OCI-LY7 (cell line): ENCODE measurements around the gene NTM. TPM values are rescaled to one million over a fixed set of nuclear protein-coding genes. Genes with fewer than 3 reads are reported as not detected.

ENCODE experiments used
- BruUV-seq: library from RNA; stranded (reverse); fragments of 400-500 nt; replicated peaks from 2 replicates; lab custom pipeline; 2021; lab: Mats Ljungman, UMichigan
- CTCF ChIA-PET: fragments of 300-600 bp; sonication (Branson Sonifier 250); formaldehyde crosslinking; loops from one replicate; lab custom pipeline; 2022; ENCODE audit warnings: antibody characterized with exemption; ENCODE audit not compliant: unreplicated experiment; lab: Charles Lee
- POLR2A ChIA-PET: fragments of 300-600 bp; sonication (Branson Sonifier 250); formaldehyde crosslinking; loops from one replicate; lab custom pipeline; 2022; ENCODE audit warnings: antibody characterized with exemption; lab: Charles Lee
- DNase-seq: peaks from one replicate; pipeline ENCODE4 v3.0.0-alpha.2; 2015; ENCODE audit warnings: low spot score
- H2AFZ ChIP-seq: fragments of 200-600 bp; sonication (generic), shearing (Covaris generic); 2 replicates; pipeline ENCODE4 v1.6.1; 2014; ENCODE audit warnings: mild to moderate bottlenecking, antibody characterized with exemption, low read length, moderate library complexity
- H3K27ac ChIP-seq: fragments of 200-600 bp; sonication (generic); 2 replicates; pipeline ENCODE4 v1.5.1; 2014; ENCODE audit warnings: mixed run types, low read depth, mild to moderate bottlenecking, moderate library complexity, low read length, inconsistent platforms; ENCODE audit not compliant: poor library complexity, severe bottlenecking
- H3K36me3 ChIP-seq: fragments of 200-600 bp; sonication (generic); 2 replicates; pipeline ENCODE4 v1.6.1; 2014; ENCODE audit warnings: mild to moderate bottlenecking, antibody characterized with exemption, low read length, moderate library complexity, mixed read lengths; ENCODE audit not compliant: insufficient read depth
- H3K4me1 ChIP-seq: fragments of 200-600 bp; sonication (generic); 2 replicates; pipeline ENCODE4 v1.5.1; 2014; ENCODE audit warnings: mild to moderate bottlenecking, low read length; ENCODE audit not compliant: insufficient read depth, poor library complexity, severe bottlenecking
- H3K4me2 ChIP-seq: fragments of 200-600 bp; sonication (generic); 2 replicates; pipeline ENCODE4 v1.6.1; 2014; ENCODE audit warnings: mild to moderate bottlenecking, low read length
- H3K4me3 ChIP-seq: fragments of 200-600 bp; sonication (generic); 2 replicates; pipeline ENCODE4 v1.5.1; 2014; ENCODE audit warnings: mild to moderate bottlenecking, low read depth, low read length; ENCODE audit not compliant: poor library complexity, severe bottlenecking
- H3K79me2 ChIP-seq: fragments of 200-600 bp; sonication (generic); 2 replicates; pipeline ENCODE4 v1.6.1; 2016; ENCODE audit warnings: low read depth, mild to moderate bottlenecking, low read length, moderate library complexity, mixed read lengths; ENCODE audit not compliant: insufficient read depth
- H3K9me2 ChIP-seq: fragments of 200-600 bp; sonication (generic); 2 replicates; pipeline ENCODE4 v1.6.1; 2016; ENCODE audit warnings: mild to moderate bottlenecking, low read length, mixed read lengths; ENCODE audit not compliant: insufficient read depth
- H3K9me3 ChIP-seq: fragments of 200-600 bp; sonication (generic); 2 replicates; pipeline ENCODE4 v1.6.1; 2014; ENCODE audit warnings: mild to moderate bottlenecking, mixed run types, low read length, mixed read lengths
- H4K20me1 ChIP-seq: fragments of 200-600 bp; sonication (generic); 2 replicates; pipeline ENCODE4 v1.6.1; 2014; ENCODE audit warnings: mild to moderate bottlenecking, antibody characterized with exemption, low read length, moderate library complexity, mixed read lengths; ENCODE audit not compliant: insufficient read depth
- CTCF ChIP-seq: fragments of 200-600 bp; sonication (generic); conservative IDR thresholded peaks from 2 replicates; pipeline ENCODE4 v1.5.1; 2014; ENCODE audit warnings: mild to moderate bottlenecking, antibody characterized with exemption, low read length, moderate library complexity, mixed read lengths
- EZH2phosphoT487 ChIP-seq: fragments of 200-600 bp; sonication (generic); IDR thresholded peaks from 2 replicates; pipeline ENCODE4 v1.6.1; 2018; ENCODE audit warnings: low read depth, borderline replicate concordance, mild to moderate bottlenecking, mixed run types, antibody characterized with exemption, low read length, moderate library complexity, mixed read lengths
- intact Hi-C: fragments of 100-400 bp; cut with micrococcal nuclease; formaldehyde crosslinking; loops from one replicate; pipeline ENCODE4 v1.10.0; 2022; ENCODE audit not compliant: unreplicated experiment
- total RNA-seq, 2 experiments: library from RNA; depleted of rRNA in 1 of 2; stranded (reverse); fragments of >200 nt in 1 of 2; shearing (Covaris generic) in 1 of 2; gene quantifications; 2 replicates each; pipeline ENCODE4 v1.2.3, GENCODE V29; 2014 to 2022

Gene NTM
- total RNA-seq, 2 experiments from 2014 or later = not detected

- CTCF ChIA-PET = no interaction called here
- Histone ChIP-seq H4K20me1 (no peaks in the 10 kb centered on the region), H3K4me3 (no peak overlapping the region), H3K9me3 (no peaks in the 10 kb centered on the region), H3K9me2 (no peaks in the 10 kb centered on the region), H3K4me2 (no peak overlapping the region), H2AFZ (no peak overlapping the region), H3K4me1 (no peaks in the 10 kb centered on the region), H3K36me3 (no peaks in the 10 kb centered on the region), H3K27ac (no peak overlapping the region), H3K79me2 (no peaks in the 10 kb centered on the region)
- POLR2A ChIA-PET = interaction anchor here (0.5 kb wide), 1 partner anchor 814 kb away, joined by 3 read pairs; no protein-coding TSS in a partner anchor
- TF ChIP-seq EZH2phosphoT487 (no peak), CTCF (no peak)
- BruUV-seq = no TSS peak
- DNase-seq = no peak
- intact Hi-C loops = no loop called here
Observed at GRCh38 chr11:132037467-132037862, 667.0 kb downstream of the NTM start.

GRCh38 chr11:132037956-132038355 is 667.5 kb downstream of the NTM start:
- Histone ChIP-seq H3K4me1 (no peaks in the 10 kb centered on the region), H3K79me2 (no peaks in the 10 kb centered on the region), H2AFZ (no peak overlapping the region), H3K9me2 (no peaks in the 10 kb centered on the region), H3K4me3 (no peak overlapping the region), H4K20me1 (no peaks in the 10 kb centered on the region), H3K4me2 (no peak overlapping the region), H3K9me3 (no peaks in the 10 kb centered on the region), H3K36me3 (no peaks in the 10 kb centered on the region), H3K27ac (no peak overlapping the region)
- DNase-seq = no peak
- BruUV-seq = no TSS peak
- CTCF ChIA-PET = no interaction called here
- POLR2A ChIA-PET = no interaction called here
- intact Hi-C loops = no loop called here
- TF ChIP-seq CTCF = no peak
- TF ChIP-seq EZH2phosphoT487 = no peak

GRCh38 chr11:132039521-132039920 is 669.1 kb downstream of the NTM start:
- Histone ChIP-seq H3K9me3 (no peaks in the 10 kb centered on the region), H3K9me2 (no peaks in the 10 kb centered on the region), H3K4me3 (no peak overlapping the region), H3K36me3 (no peaks in the 10 kb centered on the region), H2AFZ (no peak overlapping the region), H3K27ac (no peak overlapping the region), H3K4me1 (no peaks in the 10 kb centered on the region), H3K79me2 (no peaks in the 10 kb centered on the region), H4K20me1 (no peaks in the 10 kb centered on the region), H3K4me2 (no peak overlapping the region)
- CTCF ChIA-PET = no interaction called here
- POLR2A ChIA-PET = no interaction called here
- no peak for DNase-seq
- BruUV-seq = no TSS peak
- no peak for TF ChIP-seq EZH2phosphoT487
- TF ChIP-seq CTCF = no peak
- intact Hi-C loops = no loop called here
